Uterus (tissue), 2 donors: Measurements from ENCODE around the gene GALNT13.

Experiments used
- CTCF ChIP-seq, 4 experiments: fragments of 200-600 bp in 2 of 4; fragments of 450-650 bp in 2 of 4; sonication (generic) in 2 of 4; IDR thresholded peaks; one replicate each; pipeline ENCODE4 v1.5.1; 2016 to 2019; ENCODE audit warnings: antibody characterized with exemption in 4 of 4, mild to moderate bottlenecking in 2 of 4, moderate library complexity in 1 of 4
- POLR2A ChIP-seq, 2 donors: fragments of 450-650 bp; IDR thresholded peaks; one replicate each; pipeline ENCODE4 v1.6.1; 2016; ENCODE audit warnings: antibody characterized with exemption in 2 of 2, mild to moderate bottlenecking in 1 of 2, moderate library complexity in 1 of 2

- TF ChIP-seq CTCF (IDR thresholded peaks at IDR 0.05) (no peak), POLR2A (IDR thresholded peaks at IDR 0.05) (no peak)
These were observed 580.7 kb downstream of the GALNT13 start for GRCh38 chr2:154452471-154452870.
